Neural cell (in vitro differentiated cells): ENCODE data around the gene MSH2. TPM values are rescaled to one million over a fixed set of nuclear protein-coding genes. Genes with fewer than 3 reads are reported as not detected.

Experiments
- H2AFZ ChIP-seq: fragments of 200-600, 300-800 bp; sonication (generic), shearing (Covaris generic); 2 replicates; pipeline ENCODE4 v1.6.0; 2014; ENCODE audit warnings: low read depth, mild to moderate bottlenecking, antibody characterized with exemption, low read length, moderate library complexity
- H3F3A ChIP-seq: fragments of 200-600 bp; shearing (Covaris generic); 2 replicates; pipeline ENCODE4 v1.6.1; 2016; ENCODE audit warnings: mild to moderate bottlenecking, moderate library complexity, mixed read lengths, antibody characterized with exemption, low read length; ENCODE audit not compliant: insufficient read depth, poor library complexity, severe bottlenecking
- H3K27ac ChIP-seq: fragments of 200-600, 300-800 bp; sonication (generic), shearing (Covaris generic); 2 replicates; pipeline ENCODE4 v1.5.1; 2014; ENCODE audit warnings: mild to moderate bottlenecking, low read length, moderate library complexity
- H3K27me3 ChIP-seq: fragments of 300-800, 200-600 bp; sonication (generic), shearing (Covaris generic); 2 replicates; pipeline ENCODE4 v1.6.0; 2014; ENCODE audit warnings: mild to moderate bottlenecking, low read depth, low read length, moderate library complexity; ENCODE audit not compliant: insufficient read depth
- H3K36me3 ChIP-seq: fragments of 300-800, 200-600 bp; sonication (generic), shearing (Covaris generic); 2 replicates; pipeline ENCODE4 v1.5.1; 2014; ENCODE audit warnings: mild to moderate bottlenecking, antibody characterized with exemption, low read length, moderate library complexity; ENCODE audit not compliant: insufficient read depth
- H3K4me2 ChIP-seq: fragments of 300-800, 200-600 bp; sonication (generic), shearing (Covaris generic); 2 replicates; pipeline ENCODE4 v1.6.0; 2014; ENCODE audit warnings: mild to moderate bottlenecking, low read length
- H3K4me3 ChIP-seq: fragments of 300-800, 200-600 bp; sonication (generic), shearing (Covaris generic); 2 replicates; pipeline ENCODE4 v1.5.1; 2014; ENCODE audit warnings: mild to moderate bottlenecking, low read length, moderate library complexity
- H3K79me2 ChIP-seq: fragments of 200-600 bp; shearing (Covaris generic); replicated peaks from 2 replicates; pipeline ENCODE4 v1.6.0; 2014; ENCODE audit warnings: mild to moderate bottlenecking, low read length, moderate library complexity; ENCODE audit not compliant: insufficient read depth
- H3K9ac ChIP-seq: fragments of 300-800, 200-600 bp; sonication (generic), shearing (Covaris generic); 2 replicates; pipeline ENCODE4 v1.6.1; 2016; ENCODE audit warnings: mild to moderate bottlenecking, low read length, mixed read lengths
- H3K9me2 ChIP-seq: fragments of 200-600 bp; shearing (Covaris generic); 2 replicates; pipeline ENCODE4 v1.6.1; 2016; ENCODE audit warnings: mild to moderate bottlenecking, low read length, mixed read lengths; ENCODE audit not compliant: insufficient read depth
- H3K9me3 ChIP-seq: fragments of 200-600, 300-800 bp; sonication (generic), shearing (Covaris generic); 2 replicates; pipeline ENCODE4 v1.6.1; 2016; ENCODE audit warnings: mild to moderate bottlenecking, mixed run types, low read length, moderate library complexity, mixed read lengths
- H4K20me1 ChIP-seq: fragments of 200-600 bp; shearing (Covaris generic); 2 replicates; pipeline ENCODE4 v1.6.1; 2016; ENCODE audit warnings: mild to moderate bottlenecking, mixed run types; ENCODE audit not compliant: insufficient read depth
- EP300 ChIP-seq: fragments of 450-650 bp; conservative IDR thresholded peaks from 2 replicates; pipeline ENCODE4 v1.6.1; 2014; ENCODE audit warnings: antibody characterized with exemption, mild to moderate bottlenecking, moderate library complexity; ENCODE audit not compliant: poor library complexity, severe bottlenecking
- EZH2 ChIP-seq: fragments of 200-600, 300-800 bp; shearing (Covaris generic), sonication (generic); IDR thresholded peaks from 2 replicates; pipeline ENCODE4 v1.6.1; 2014; ENCODE audit warnings: antibody characterized with exemption, low read length, borderline replicate concordance, mild to moderate bottlenecking; ENCODE audit not compliant: insufficient read depth, poor library complexity, severe bottlenecking
- MXI1 ChIP-seq: fragments of 450-650 bp; conservative IDR thresholded peaks from 2 replicates; pipeline ENCODE4 v1.6.1; 2014; ENCODE audit warnings: antibody characterized with exemption, mild to moderate bottlenecking; ENCODE audit not compliant: poor library complexity, severe bottlenecking
- POLR2AphosphoS5 ChIP-seq: IDR thresholded peaks from 2 replicates; pipeline ENCODE4 v1.6.1; 2012
- RAD21 ChIP-seq: fragments of 450-650 bp; conservative IDR thresholded peaks from 2 replicates; pipeline ENCODE4 v1.6.1; 2014; ENCODE audit warnings: antibody characterized with exemption, mild to moderate bottlenecking, moderate library complexity
- SMC3 ChIP-seq: fragments of 450-650 bp; conservative IDR thresholded peaks from 2 replicates; pipeline ENCODE4 v1.6.1; 2014; ENCODE audit warnings: antibody characterized with exemption, mild to moderate bottlenecking, moderate library complexity; ENCODE audit not compliant: poor library complexity
- TAF1 ChIP-seq: IDR thresholded peaks from 2 replicates; pipeline ENCODE4 v1.6.1; 2012; ENCODE audit warnings: low read depth
- polyA plus RNA-seq: library from polyadenylated mRNA; depleted of rRNA; stranded (reverse); fragments of >200 nt; gene quantifications from 2 replicates; pipeline ENCODE4 v1.2.3, GENCODE V29; 2014
- TF ChIP-seq, protein P1 (sequence below): IDR thresholded peaks from 2 replicates; pipeline ENCODE4 v1.6.1; 2012; ENCODE audit warnings: borderline replicate concordance
- TF ChIP-seq, protein P2 (sequence below): fragments of 450-650 bp; IDR thresholded peaks from 2 replicates; pipeline ENCODE4 v1.5.1; 2014; ENCODE audit warnings: antibody characterized with exemption, mild to moderate bottlenecking, moderate library complexity; ENCODE audit not compliant: poor library complexity, severe bottlenecking

The MSH2 gene
- polyA plus RNA-seq, 1 donor from 2014 or later, result 105 TPM

DNA sequence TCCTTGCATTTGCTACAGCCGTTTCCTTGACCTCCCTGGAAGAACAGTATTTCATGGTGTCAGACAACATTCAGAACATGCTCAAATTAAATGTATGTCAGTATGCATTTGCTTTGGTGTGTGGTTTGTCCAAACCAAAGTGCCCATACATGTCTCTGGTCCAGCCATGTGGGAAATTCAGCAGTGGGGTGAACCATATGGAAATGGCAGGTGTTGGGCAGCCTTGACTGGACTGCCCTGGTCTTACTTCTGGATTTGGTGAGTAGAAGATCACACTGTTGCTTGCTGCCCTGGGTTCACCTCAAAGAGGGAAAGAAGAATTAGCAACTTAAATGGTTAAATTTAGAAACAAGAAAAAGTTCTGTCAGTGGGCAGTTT lies 84.5 kb downstream of the MSH2 start:
- Histone ChIP-seq H3K9me3 (no peaks in the 10 kb centered on the region), H4K20me1 (no peaks in the 10 kb centered on the region), H3K9ac (no peak overlapping the region), H3K27me3 (no peaks in the 10 kb centered on the region), H3K27ac (no peak overlapping the region), H3K4me2 (no peak overlapping the region), H3K79me2 (no peaks in the 10 kb centered on the region), H3K9me2 (no peaks in the 10 kb centered on the region), H3F3A (no peaks in the 10 kb centered on the region), H3K4me3 (no peak overlapping the region), H3K36me3 (no peaks in the 10 kb centered on the region), H2AFZ (no peak overlapping the region)
- TF ChIP-seq TAF1 (no peak), SMC3 (no peak), MXI1 (no peak), EZH2 (no peak), EP300 (no peak), POLR2AphosphoS5 (no peak), RAD21 (no peak)
- TF ChIP-seq, protein P1, sequence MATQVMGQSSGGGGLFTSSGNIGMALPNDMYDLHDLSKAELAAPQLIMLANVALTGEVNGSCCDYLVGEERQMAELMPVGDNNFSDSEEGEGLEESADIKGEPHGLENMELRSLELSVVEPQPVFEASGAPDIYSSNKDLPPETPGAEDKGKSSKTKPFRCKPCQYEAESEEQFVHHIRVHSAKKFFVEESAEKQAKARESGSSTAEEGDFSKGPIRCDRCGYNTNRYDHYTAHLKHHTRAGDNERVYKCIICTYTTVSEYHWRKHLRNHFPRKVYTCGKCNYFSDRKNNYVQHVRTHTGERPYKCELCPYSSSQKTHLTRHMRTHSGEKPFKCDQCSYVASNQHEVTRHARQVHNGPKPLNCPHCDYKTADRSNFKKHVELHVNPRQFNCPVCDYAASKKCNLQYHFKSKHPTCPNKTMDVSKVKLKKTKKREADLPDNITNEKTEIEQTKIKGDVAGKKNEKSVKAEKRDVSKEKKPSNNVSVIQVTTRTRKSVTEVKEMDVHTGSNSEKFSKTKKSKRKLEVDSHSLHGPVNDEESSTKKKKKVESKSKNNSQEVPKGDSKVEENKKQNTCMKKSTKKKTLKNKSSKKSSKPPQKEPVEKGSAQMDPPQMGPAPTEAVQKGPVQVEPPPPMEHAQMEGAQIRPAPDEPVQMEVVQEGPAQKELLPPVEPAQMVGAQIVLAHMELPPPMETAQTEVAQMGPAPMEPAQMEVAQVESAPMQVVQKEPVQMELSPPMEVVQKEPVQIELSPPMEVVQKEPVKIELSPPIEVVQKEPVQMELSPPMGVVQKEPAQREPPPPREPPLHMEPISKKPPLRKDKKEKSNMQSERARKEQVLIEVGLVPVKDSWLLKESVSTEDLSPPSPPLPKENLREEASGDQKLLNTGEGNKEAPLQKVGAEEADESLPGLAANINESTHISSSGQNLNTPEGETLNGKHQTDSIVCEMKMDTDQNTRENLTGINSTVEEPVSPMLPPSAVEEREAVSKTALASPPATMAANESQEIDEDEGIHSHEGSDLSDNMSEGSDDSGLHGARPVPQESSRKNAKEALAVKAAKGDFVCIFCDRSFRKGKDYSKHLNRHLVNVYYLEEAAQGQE, result no peak
- TF ChIP-seq, protein P2, sequence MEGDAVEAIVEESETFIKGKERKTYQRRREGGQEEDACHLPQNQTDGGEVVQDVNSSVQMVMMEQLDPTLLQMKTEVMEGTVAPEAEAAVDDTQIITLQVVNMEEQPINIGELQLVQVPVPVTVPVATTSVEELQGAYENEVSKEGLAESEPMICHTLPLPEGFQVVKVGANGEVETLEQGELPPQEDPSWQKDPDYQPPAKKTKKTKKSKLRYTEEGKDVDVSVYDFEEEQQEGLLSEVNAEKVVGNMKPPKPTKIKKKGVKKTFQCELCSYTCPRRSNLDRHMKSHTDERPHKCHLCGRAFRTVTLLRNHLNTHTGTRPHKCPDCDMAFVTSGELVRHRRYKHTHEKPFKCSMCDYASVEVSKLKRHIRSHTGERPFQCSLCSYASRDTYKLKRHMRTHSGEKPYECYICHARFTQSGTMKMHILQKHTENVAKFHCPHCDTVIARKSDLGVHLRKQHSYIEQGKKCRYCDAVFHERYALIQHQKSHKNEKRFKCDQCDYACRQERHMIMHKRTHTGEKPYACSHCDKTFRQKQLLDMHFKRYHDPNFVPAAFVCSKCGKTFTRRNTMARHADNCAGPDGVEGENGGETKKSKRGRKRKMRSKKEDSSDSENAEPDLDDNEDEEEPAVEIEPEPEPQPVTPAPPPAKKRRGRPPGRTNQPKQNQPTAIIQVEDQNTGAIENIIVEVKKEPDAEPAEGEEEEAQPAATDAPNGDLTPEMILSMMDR, result no peak

DNA sequence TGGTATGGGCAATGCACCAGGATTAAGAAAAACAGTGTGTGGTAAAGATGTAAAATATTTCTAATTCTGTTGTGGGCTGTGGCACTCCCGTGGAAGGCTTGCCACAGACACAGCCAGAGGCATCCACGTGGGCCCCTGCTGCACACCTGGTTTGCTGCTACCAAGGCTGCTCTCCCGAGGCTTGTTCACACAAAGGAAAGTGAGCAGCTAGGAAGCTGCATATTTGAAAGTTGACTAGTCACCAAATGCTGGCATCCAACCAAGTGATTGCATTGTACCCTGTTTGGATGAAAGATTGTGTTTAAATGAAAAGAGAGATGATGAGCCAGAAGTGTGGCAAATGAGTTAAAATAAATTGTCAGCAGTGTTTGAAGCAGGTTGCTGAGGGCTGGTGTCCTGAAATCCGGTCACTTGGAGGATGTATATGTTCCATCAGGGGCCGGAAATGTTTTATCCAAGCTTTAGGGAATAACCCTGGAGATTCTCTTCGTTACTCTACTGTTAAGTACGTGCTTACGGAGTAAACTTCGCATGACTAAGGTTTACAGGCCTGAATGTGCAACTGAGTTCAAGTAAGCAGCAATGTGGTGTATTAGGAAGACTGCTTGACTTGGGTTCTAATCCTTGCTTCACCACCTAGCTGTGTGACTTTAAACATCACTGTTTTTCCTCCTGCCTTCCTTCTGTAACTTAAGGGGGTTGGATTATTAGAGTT lies 86.1 kb downstream of the MSH2 start:
- no peaks in the 10 kb centered on the region for H4K20me1 ChIP-seq
- H3K27ac ChIP-seq, result no peak overlapping the region
- H3K9me2 ChIP-seq, result no peaks in the 10 kb centered on the region
- no peak overlapping the region for H3K9ac ChIP-seq
- no peak overlapping the region for H2AFZ ChIP-seq
- no peaks in the 10 kb centered on the region for H3K9me3 ChIP-seq
- H3K36me3 ChIP-seq, result no peaks in the 10 kb centered on the region
- no peaks in the 10 kb centered on the region for H3K79me2 ChIP-seq
- no peak overlapping the region for H3K4me3 ChIP-seq
- H3K4me2 ChIP-seq, result no peak overlapping the region
- TF ChIP-seq POLR2AphosphoS5 (no peak), TAF1 (no peak), SMC3 (no peak), RAD21 (no peak), EZH2 (no peak), MXI1 (no peak), EP300 (no peak)
- TF ChIP-seq, protein P2, result no peak
- TF ChIP-seq, protein P1, result no peak
- H3K27me3 ChIP-seq, result no peaks in the 10 kb centered on the region
- H3F3A ChIP-seq, result no peaks in the 10 kb centered on the region
